Activated gamma-delta T cell (primary cell): ENCODE measurements around the gene KIF5A.

Experiments
- DNase-seq: peaks from one replicate; lab custom pipeline; 2025; lab: John Stamatoyannopoulos, UW

Gene KIF5A

GRCh38 chr12:57535764-57536596 lies 13.9 kb upstream of the KIF5A start:
- DNase-seq: no peak

- no peak for DNase-seq
Observed at GRCh38 chr12:57536597-57536942, 13.3 kb upstream of the KIF5A start.

GRCh38 chr12:57539134-57539768 lies 10.6 kb upstream of the KIF5A start:
- no peak for DNase-seq

GRCh38 chr12:57541001-57541400 lies 8.8 kb upstream of the KIF5A start:
- DNase-seq: no peak

- no peak for DNase-seq
Observed at GRCh38 chr12:57541717-57542116, 8.1 kb upstream of the KIF5A start.

- DNase-seq: no peak
Observed at GRCh38 chr12:57543581-57543980, 6.3 kb upstream of the KIF5A start.

GRCh38 chr12:57545809-57546437 lies 3.9 kb upstream of the KIF5A start:
- no peak for DNase-seq

GRCh38 chr12:57546438-57547287 lies 3.2 kb upstream of the KIF5A start, which contains the start of gene DCTN2:
TSS of gene DCTN2 (minus strand) at chr12:57547192. CDS start at chr12:57547063, 129 bp downstream.
- DNase-seq: peak; percentile 37

- no peak for DNase-seq
Observed at GRCh38 chr12:57547288-57548012, 2.4 kb upstream of the KIF5A start.

- no peak for DNase-seq
Observed at GRCh38 chr12:57548013-57548315, 1.9 kb upstream of the KIF5A start.

GRCh38 chr12:57548488-57548887 lies 1.4 kb upstream of the KIF5A start:
- DNase-seq: no peak

GRCh38 chr12:57549203-57549908 lies 488 bp upstream of the KIF5A start:
- DNase-seq: no peak

- no peak for DNase-seq
Observed at GRCh38 chr12:57550641-57551549, 1.1 kb downstream of the KIF5A start.

- DNase-seq: no peak
Observed at GRCh38 chr12:57551637-57552305, 1.9 kb downstream of the KIF5A start.

GRCh38 chr12:57552306-57552651 lies 2.4 kb downstream of the KIF5A start:
- no peak for DNase-seq

GRCh38 chr12:57552835-57553313 lies 3.0 kb downstream of the KIF5A start:
- no peak for DNase-seq

GRCh38 chr12:57553343-57554202 lies 3.7 kb downstream of the KIF5A start:
- DNase-seq: no peak

GRCh38 chr12:57554453-57554852 lies 4.6 kb downstream of the KIF5A start:
- DNase-seq: no peak
